Esophagus (tissue), 2 donors: Measurements from ENCODE around the gene RLBP1. TPM values are rescaled to one million over a fixed set of nuclear protein-coding genes. Genes with fewer than 3 reads are reported as not detected.

Source experiments
- H3K27ac ChIP-seq, 2 donors: one replicate each; pipeline ENCODE4 v1.5.1; 2013; ENCODE audit warnings: low read depth in 2 of 2, mild to moderate bottlenecking in 2 of 2, inconsistent platforms in 1 of 2, low read length in 1 of 2, moderate library complexity in 1 of 2
- H3K27me3 ChIP-seq, 2 donors: one replicate each; pipeline ENCODE4 v1.6.1; 2013; ENCODE audit warnings: low read length in 2 of 2, control low read depth in 1 of 2, mild to moderate bottlenecking in 1 of 2; ENCODE audit not compliant: insufficient read depth in 2 of 2, control insufficient read depth in 1 of 2
- H3K36me3 ChIP-seq, 2 donors: one replicate each; pipeline ENCODE4 v1.6.1; 2013; ENCODE audit warnings: low read length in 1 of 2; ENCODE audit not compliant: control insufficient read depth in 2 of 2, insufficient read depth in 2 of 2
- H3K4me1 ChIP-seq, 2 donors: one replicate each; pipeline ENCODE4 v1.6.1; 2013; ENCODE audit warnings: low read length in 1 of 2; ENCODE audit not compliant: control insufficient read depth in 2 of 2, insufficient read depth in 2 of 2
- H3K4me3 ChIP-seq, 2 donors: one replicate each; pipeline ENCODE4 v1.5.1; 2013; ENCODE audit warnings: low read length in 2 of 2, mild to moderate bottlenecking in 2 of 2, low read depth in 1 of 2, moderate library complexity in 1 of 2
- H3K9me3 ChIP-seq, 2 donors: one replicate each; pipeline ENCODE4 v1.6.1; 2013; ENCODE audit warnings: mild to moderate bottlenecking in 2 of 2, low read depth in 1 of 2, low read length in 1 of 2, moderate library complexity in 1 of 2; ENCODE audit not compliant: control insufficient read depth in 2 of 2, insufficient read depth in 1 of 2
- WGBS, 2 donors: extraction: QIAGEN DNeasy Blood & Tissue Kit; methylation state at CpG; one replicate each; pipeline ENCODE4 v1.1.7; 2013; 5-methylcytosine and 5-hydroxymethylcytosine counted together
- polyA plus RNA-seq, 2 donors: library from polyadenylated mRNA; stranded (reverse); fragments of 200-250 nt; gene quantifications; one replicate each; pipeline ENCODE4 v1.2.3, GENCODE V29; 2013
- donor health status: healthy with polysubstance abuse.
- donor health status: Bipolar disorder and iron deficiency.

The RLBP1 gene
- polyA plus RNA-seq, 2 donors, result not detected

DNA sequence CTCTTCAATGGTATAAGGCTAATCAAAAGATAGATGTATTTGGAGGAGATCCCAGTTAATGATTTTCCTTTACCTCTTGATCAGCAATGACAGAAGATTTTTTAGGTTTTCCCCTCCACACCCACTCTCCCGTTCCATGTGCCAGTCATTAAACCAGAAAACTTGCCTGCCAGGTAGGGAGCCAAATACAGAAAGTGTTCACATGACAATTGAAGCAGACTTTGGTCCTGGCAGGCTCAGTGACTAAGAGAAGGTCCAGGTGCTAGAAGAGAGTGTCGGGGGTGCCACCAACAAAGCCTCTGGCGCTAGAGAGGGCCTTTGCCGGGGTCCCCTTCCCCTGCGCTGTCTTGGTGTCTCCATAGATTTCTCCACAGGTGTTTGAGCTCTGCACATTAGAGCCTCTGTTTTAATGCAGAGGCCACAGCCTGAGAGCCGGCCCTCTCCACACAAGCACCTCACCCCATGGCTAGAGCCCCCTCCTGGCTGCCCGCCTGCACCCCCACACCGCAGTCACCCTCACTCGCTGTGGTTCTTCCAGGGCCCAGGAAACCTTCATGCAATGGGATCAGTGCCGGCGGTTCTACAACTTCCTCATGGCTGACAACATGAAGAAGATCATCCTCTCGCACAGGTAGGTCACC lies 36.4 kb downstream of the RLBP1 start:
- Histone ChIP-seq H3K36me3 (peaks cover 15 to 17% of the 10 kb centered on the region in 2 donors), H3K4me1 (no peaks in the 10 kb centered on the region)
- 90 to 93% methylated on average over 12 of the region's 12 CpGs for WGBS, 2 donors

GRCh38 chr15:89184357-89184756 lies 37.0 kb downstream of the RLBP1 start:
- Histone ChIP-seq H3K4me1 (no peaks in the 10 kb centered on the region), H3K36me3 (peaks cover 15 to 16% of the 10 kb centered on the region in 2 donors), H3K27me3 (no peaks in the 10 kb centered on the region), H3K4me3 (no peak overlapping the region), H3K9me3 (no peaks in the 10 kb centered on the region), H3K27ac (no peak overlapping the region)
- WGBS, 2 donors, result 63 to 85% methylated on average over 6 of the region's 6 CpGs

More for the DNA sequence above, 36.4 kb downstream of the RLBP1 start:
- H3K4me3 ChIP-seq, result no peak overlapping the region
- no peak overlapping the region for H3K27ac ChIP-seq
- no peaks in the 10 kb centered on the region for H3K9me3 ChIP-seq
- no peaks in the 10 kb centered on the region for H3K27me3 ChIP-seq

DNA sequence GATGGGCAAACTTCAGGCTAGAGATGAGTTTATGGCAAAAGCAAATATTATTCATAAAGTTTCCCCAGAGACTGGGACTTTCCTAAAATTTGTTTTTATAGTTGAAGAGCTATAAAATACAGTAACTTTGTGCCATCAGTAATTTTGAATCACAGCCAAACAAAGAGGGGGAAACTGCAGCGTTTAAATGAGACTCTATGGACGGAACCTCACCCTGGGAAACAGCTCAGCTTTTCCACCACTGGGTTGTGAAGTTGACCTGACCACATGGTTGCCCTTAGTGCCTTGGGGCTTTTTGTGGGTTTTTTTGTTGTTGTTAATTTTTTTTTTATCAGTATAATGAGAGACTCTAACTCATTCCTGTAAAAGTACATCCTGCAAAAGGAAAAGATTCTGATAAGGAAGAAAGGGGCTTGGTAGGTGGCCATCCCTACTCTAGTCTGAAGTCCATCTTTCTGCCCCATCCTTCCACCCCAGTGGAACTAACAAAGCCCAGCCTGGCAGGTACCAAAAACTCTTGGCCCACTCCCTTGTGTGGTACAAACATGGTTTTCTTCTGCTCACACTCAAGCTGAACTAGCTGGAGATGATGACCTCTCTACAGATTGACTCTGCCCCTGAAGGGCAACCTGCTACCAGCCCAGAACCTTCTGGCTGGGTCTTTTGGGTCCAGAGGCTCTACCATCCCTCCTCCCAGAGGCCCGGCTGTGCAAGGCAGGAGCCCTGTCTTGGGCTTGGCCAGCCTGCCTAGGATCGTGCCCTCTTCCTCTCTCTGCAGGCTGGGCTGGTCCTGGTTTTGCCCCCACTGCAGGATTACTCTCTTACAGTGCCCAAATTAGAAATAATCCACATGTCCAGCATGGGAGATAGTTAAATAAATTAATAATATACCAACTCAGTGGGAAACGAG lies 41.2 kb downstream of the RLBP1 start:
- H3K36me3 ChIP-seq, result peaks cover 4 to 25% of the 10 kb centered on the region in 2 donors
- no peaks in the 10 kb centered on the region for H3K27me3 ChIP-seq
- H3K4me3 ChIP-seq, result no peak overlapping the region
- no peak overlapping the region for H3K27ac ChIP-seq
- no peaks in the 10 kb centered on the region for H3K9me3 ChIP-seq
- WGBS, 2 donors, result 69 to 77% methylated on average over 5 of the region's 5 CpGs
- no peaks in the 10 kb centered on the region for H3K4me1 ChIP-seq

DNA sequence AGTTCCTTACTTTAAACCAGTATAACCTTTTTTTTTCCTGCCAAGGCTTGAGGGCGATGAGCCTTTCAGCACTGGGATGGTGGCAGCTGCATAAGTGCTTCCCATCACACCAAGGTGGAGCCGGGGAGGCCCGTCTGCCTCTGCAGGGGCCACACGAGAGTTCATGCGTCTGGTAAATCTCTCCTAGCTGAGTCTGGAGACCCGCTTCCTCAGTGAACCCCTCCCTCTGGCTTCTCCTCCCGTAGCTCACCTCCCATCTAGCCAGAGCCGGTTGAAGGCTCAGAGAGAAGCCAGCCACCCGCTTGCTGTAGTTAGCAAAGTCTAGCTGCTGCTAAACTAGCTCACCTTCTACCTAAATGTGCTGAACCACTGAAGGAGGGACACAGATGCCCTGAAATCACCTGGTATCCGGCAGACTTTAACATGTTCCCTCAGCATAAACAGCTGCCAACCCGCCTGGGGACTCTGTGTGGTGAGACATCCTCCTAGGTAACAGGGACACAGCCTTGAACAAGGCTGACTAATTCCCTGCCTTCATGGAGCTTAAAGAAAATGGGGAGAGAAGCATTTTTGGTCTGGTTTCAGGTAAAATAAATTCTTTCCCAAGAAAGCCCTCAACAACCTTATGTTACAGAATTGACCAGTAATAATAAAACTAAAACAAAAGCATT lies 42.9 kb downstream of the RLBP1 start:
- Histone ChIP-seq H3K9me3 (no peaks in the 10 kb centered on the region), H3K27ac (no peak overlapping the region), H3K4me3 (no peak overlapping the region), H3K4me1 (no peaks in the 10 kb centered on the region), H3K36me3 (peaks cover 2 to 20% of the 10 kb centered on the region in 2 donors), H3K27me3 (no peaks in the 10 kb centered on the region)
- WGBS, 2 donors, result 90 to 91% methylated on average over 11 of the region's 11 CpGs

- no peak overlapping the region for H3K4me3 ChIP-seq
- peaks cover 2 to 20% of the 10 kb centered on the region in 2 donors for H3K36me3 ChIP-seq
- no peaks in the 10 kb centered on the region for H3K4me1 ChIP-seq
- no peak overlapping the region for H3K27ac ChIP-seq
- 10 to 11% methylated on average over 6 of the region's 6 CpGs for WGBS, 2 donors
- no peaks in the 10 kb centered on the region for H3K9me3 ChIP-seq
- H3K27me3 ChIP-seq, result no peaks in the 10 kb centered on the region
Measured at GRCh38 chr15:89177633-89178306, 43.6 kb downstream of the RLBP1 start.

- Histone ChIP-seq H3K27me3 (no peaks in the 10 kb centered on the region), H3K4me3 (no peak overlapping the region), H3K4me1 (no peaks in the 10 kb centered on the region), H3K36me3 (peaks cover 2 to 20% of the 10 kb centered on the region in 2 donors), H3K27ac (no peak overlapping the region), H3K9me3 (no peaks in the 10 kb centered on the region)
- 95% methylated on average over 12 of the region's 12 CpGs for WGBS, 2 donors
Measured at GRCh38 chr15:89177116-89177515, 44.3 kb downstream of the RLBP1 start.

GRCh38 chr15:89175617-89176191 lies 45.7 kb downstream of the RLBP1 start:
- Histone ChIP-seq H3K27me3 (no peaks in the 10 kb centered on the region), H3K4me3 (no peak overlapping the region), H3K27ac (no peak overlapping the region), H3K9me3 (no peaks in the 10 kb centered on the region), H3K4me1 (no peaks in the 10 kb centered on the region), H3K36me3 (peaks cover 2 to 22% of the 10 kb centered on the region in 2 donors)
- 82 to 86% methylated on average over 13 of the region's 13 CpGs for WGBS, 2 donors

- WGBS, 2 donors, result 34 to 41% methylated on average over 5 of the region's 5 CpGs
- peaks cover 2 to 22% of the 10 kb centered on the region in 2 donors for H3K36me3 ChIP-seq
- no peaks in the 10 kb centered on the region for H3K9me3 ChIP-seq
- H3K4me1 ChIP-seq, result no peaks in the 10 kb centered on the region
- no peak overlapping the region for H3K27ac ChIP-seq
- no peak overlapping the region for H3K4me3 ChIP-seq
- no peaks in the 10 kb centered on the region for H3K27me3 ChIP-seq
Measured at GRCh38 chr15:89174476-89174875, 46.9 kb downstream of the RLBP1 start.

DNA sequence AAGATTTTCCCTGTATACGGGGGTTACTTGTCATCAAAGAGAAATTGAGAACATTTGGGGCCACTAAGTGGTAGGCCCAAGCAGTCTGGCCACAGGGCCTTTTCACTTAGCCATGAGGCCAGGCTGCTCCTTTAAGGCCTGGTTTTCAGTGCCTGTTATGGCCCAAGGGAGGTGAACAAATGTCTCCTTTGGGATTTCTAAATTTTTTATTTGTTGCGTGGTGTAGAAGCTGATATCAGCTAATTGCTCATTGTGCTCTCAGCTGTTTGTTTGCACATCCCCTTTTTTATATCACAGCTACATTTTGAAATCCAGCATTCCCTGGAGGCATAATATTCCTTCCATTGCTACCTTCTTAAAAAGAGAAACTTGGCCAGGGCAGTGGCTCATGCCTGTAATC lies 48.5 kb downstream of the RLBP1 start:
- 83 to 90% methylated on average over 2 of the region's 2 CpGs for WGBS, 2 donors

More for the DNA sequence above, 48.5 kb downstream of the RLBP1 start:
- peaks cover 2 to 11% of the 10 kb centered on the region in 2 donors for H3K36me3 ChIP-seq
- peaks cover 0 to 4% of the 10 kb centered on the region in 2 donors for H3K4me1 ChIP-seq
- no peaks in the 10 kb centered on the region for H3K27me3 ChIP-seq
- H3K4me3 ChIP-seq, result no peak overlapping the region
- H3K9me3 ChIP-seq, result no peaks in the 10 kb centered on the region
- no peak overlapping the region for H3K27ac ChIP-seq
